ENCODE data around the gene ATE1. TPM values are rescaled to one million over a fixed set of nuclear protein-coding genes. Genes with fewer than 3 reads are reported as not detected.
A peak's percentile ranks its signal among the peaks of the same experiment; 100 is the strongest.

ATE1 gene
- total and polyA plus RNA-seq, 2 donors (not counting 3 experiments of a cell fraction or from before 2014, with no cell fraction given), result 8.7 to 27.1 TPM

- TF ChIP-seq GATA2 (IDR thresholded peaks at IDR 0.05; ENCODE audit: insufficient read depth, insufficient read length, low read depth, low read length) (no peak), CTCF (IDR thresholded peaks at IDR 0.05; ENCODE audit: extremely low read depth in 1 of 2, insufficient read depth in 1 of 2, low read depth in 1 of 2, low read length in 2 of 2) (peak; percentile 43 to 47), FOS (IDR thresholded peaks at IDR 0.05; ENCODE audit: borderline replicate concordance, insufficient read depth, low read length) (no peak), MYC (IDR thresholded peaks at IDR 0.05; ENCODE audit: low read depth, low read length) (no peak)
- ChIA-PET POLR2A (no interaction called here), CTCF (interaction anchor here (0.6 to 4.4 kb wide), 56 partner anchors 9 to 997 kb away, joined by 3 to 141 read pairs (median 4); partner anchors contain the start of gene ATE1)
- H3K9ac ChIP-seq (replicated peaks; ENCODE audit: extremely low read depth, insufficient read depth, low read length), result no peak overlapping the region
- intact Hi-C loops (cut with micrococcal nuclease) (loop anchor here (1.0 to 2.0 kb wide), 4 partner anchors 166 to 957 kb away; no protein-coding TSS in a partner anchor), dilution Hi-C loops (cut with MboI; ENCODE audit: extremely low pct_ligation_motif_present, low sequenced_read_pairs) (no loop called here)
- no peaks in the 10 kb centered on the region for H3K79me2 ChIP-seq (ENCODE audit: control insufficient read depth, insufficient read depth, low read length)
- H3K27ac ChIP-seq (ENCODE audit: insufficient read depth, low read depth, low read length), result no peak overlapping the region
- no peaks in the 10 kb centered on the region for H4K20me1 ChIP-seq (replicated peaks; ENCODE audit: control insufficient read depth, extremely low read depth, insufficient read depth, low read length)
- DNase-seq (ENCODE audit: low read depth, low spot score), result peak; percentile 78
- no peak overlapping the region for H3K4me3 ChIP-seq (replicated peaks in 1 of 3; ENCODE audit: insufficient read depth in 1 of 3, low read depth in 1 of 3, low read length in 3 of 3)
- H3K9me1 ChIP-seq (replicated peaks; ENCODE audit: control insufficient read depth, extremely low read depth, insufficient read depth, low read length), result no peaks in the 10 kb centered on the region
- H3K27me3 ChIP-seq (ENCODE audit: control insufficient read depth in 2 of 2, insufficient read depth in 2 of 2, low read length in 2 of 2), result no peaks in the 10 kb centered on the region
- H3K4me2 ChIP-seq (ENCODE audit: insufficient read depth, low read length), result no peak overlapping the region
- no TSS peak for BruUV-seq (replicated peaks)
- H2AFZ ChIP-seq (ENCODE audit: low read depth, low read length), result no peak overlapping the region
- H3K36me3 ChIP-seq (ENCODE audit: control insufficient read depth in 2 of 2, extremely low read depth in 1 of 2, insufficient read depth in 2 of 2, low read length in 2 of 2), result peaks cover 7 to 9% of the 10 kb centered on the region in 2 experiments
- peak; percentile 72 for FAIRE-seq
- no peaks in the 10 kb centered on the region for H3K4me1 ChIP-seq (ENCODE audit: control insufficient read depth, extremely low read depth, insufficient read depth, low read length)
- no peaks in the 10 kb centered on the region for H3K9me3 ChIP-seq (replicated peaks; ENCODE audit: control insufficient read depth, insufficient read depth, low read length)
Observed at GRCh38 chr10:121900443-121901174, 27.2 kb downstream of the ATE1 start.
